Measurements from ENCODE around the gene PLXNC1.

Gene PLXNC1

GRCh38 chr12:94147991-94148738 lies at the start of gene PLXNC1:
Gene PLXNC1 (plus strand): TSS chr12:94148577. CDS start chr12:94148972, 395 bp downstream.
- Histone ChIP-seq H3K27me3 (ENCODE audit: insufficient read depth, low read depth, severe bottlenecking) (peaks cover 35% of the 10 kb centered on the region), H3K36me3 (no peaks in the 10 kb centered on the region), H3K9me3 (ENCODE audit: severe bottlenecking) (no peaks in the 10 kb centered on the region), H3K4me3 (ENCODE audit: low read depth, low read length) (peak within 1 kb of the TSS; percentile 57), H3K27ac (no peak within 1 kb of the TSS)
- DNase-seq: peak; percentile 36
- no peak for TF ChIP-seq CTCF (IDR thresholded peaks at IDR 0.05; ENCODE audit: low read depth, low read length)

GRCh38 chr12:94099191-94099590 lies 49.2 kb upstream of the PLXNC1 start:
- H3K4me3 ChIP-seq (ENCODE audit: low read depth, low read length): no peak overlapping the region
- no peak overlapping the region for H3K27ac ChIP-seq
- TF ChIP-seq CTCF (IDR thresholded peaks at IDR 0.05; ENCODE audit: low read depth, low read length): no peak

GRCh38 chr12:94099632-94100031 lies 48.7 kb upstream of the PLXNC1 start:
- TF ChIP-seq CTCF (IDR thresholded peaks at IDR 0.05; ENCODE audit: low read depth, low read length): no peak
- DNase-seq: no peak
- H3K27ac ChIP-seq: no peak overlapping the region

More at GRCh38 chr12:94099191-94099590, 49.2 kb upstream of the PLXNC1 start:
- no peaks in the 10 kb centered on the region for H3K36me3 ChIP-seq
- DNase-seq: no peak
- no peaks in the 10 kb centered on the region for H3K9me3 ChIP-seq (ENCODE audit: severe bottlenecking)
- H3K27me3 ChIP-seq (ENCODE audit: insufficient read depth, low read depth, severe bottlenecking): no peaks in the 10 kb centered on the region

GRCh38 chr12:94100211-94100627 lies 48.2 kb upstream of the PLXNC1 start:
- no peak for DNase-seq
- H3K27me3 ChIP-seq (ENCODE audit: insufficient read depth, low read depth, severe bottlenecking): no peaks in the 10 kb centered on the region
- no peak overlapping the region for H3K27ac ChIP-seq
- no peaks in the 10 kb centered on the region for H3K9me3 ChIP-seq (ENCODE audit: severe bottlenecking)
- no peak for TF ChIP-seq CTCF (IDR thresholded peaks at IDR 0.05; ENCODE audit: low read depth, low read length)
- no peak overlapping the region for H3K4me3 ChIP-seq (ENCODE audit: low read depth, low read length)
- no peaks in the 10 kb centered on the region for H3K36me3 ChIP-seq

More at GRCh38 chr12:94099632-94100031, 48.7 kb upstream of the PLXNC1 start:
- no peaks in the 10 kb centered on the region for H3K9me3 ChIP-seq (ENCODE audit: severe bottlenecking)
- H3K4me3 ChIP-seq (ENCODE audit: low read depth, low read length): no peak overlapping the region
- H3K27me3 ChIP-seq (ENCODE audit: insufficient read depth, low read depth, severe bottlenecking): no peaks in the 10 kb centered on the region
- H3K36me3 ChIP-seq: no peaks in the 10 kb centered on the region

GRCh38 chr12:94100990-94101737 lies 47.2 kb upstream of the PLXNC1 start:
- Histone ChIP-seq H3K4me3 (ENCODE audit: low read depth, low read length) (peak overlapping the region; percentile 68), H3K27me3 (ENCODE audit: insufficient read depth, low read depth, severe bottlenecking) (no peaks in the 10 kb centered on the region), H3K27ac (no peak overlapping the region; the same call in 1 of the 2 replicates), H3K9me3 (ENCODE audit: severe bottlenecking) (no peaks in the 10 kb centered on the region), H3K36me3 (no peaks in the 10 kb centered on the region)
- DNase-seq: peak; percentile 83
- peak; percentile 86 for TF ChIP-seq CTCF (IDR thresholded peaks at IDR 0.05; ENCODE audit: low read depth, low read length)

Data from WERI-Rb-1 (cell line).